Posterior vena cava (tissue), 2 donors: ENCODE data around the gene NBPF14. TPM values are rescaled to one million over a fixed set of nuclear protein-coding genes. Genes with fewer than 3 reads are reported as not detected.
"Not testable (repeated sequence)": the region's sequence is repeated elsewhere in the genome, so short reads cannot be mapped to it uniquely, and the experiment has no call there.

Experiments
- DNase-seq: peaks from one replicate; pipeline ENCODE4 v3.0.0-alpha.2; 2020; ENCODE audit warnings: low spot score
- intact Hi-C, 2 donors: fragments of 100-400 bp; cut with DNase I; formaldehyde crosslinking; loops; one replicate each; pipeline versions ENCODE4 v1.14.1 to v1.14.2; 2022 to 2023
- long read RNA-seq, 2 donors: library from polyadenylated mRNA; unstranded; transcript quantifications; one replicate each; pipeline ENCODE4 v2.0.0, GENCODE V29; 2020 to 2021
- total RNA-seq, 2 donors: library from RNA; stranded (reverse); fragmentation: NEBNext Ultra II Directional; extraction: Animal tissue kit (Norgen Biotek cat#: 25700); gene quantifications; one replicate each; pipeline ENCODE4 v1.2.1, GENCODE V29; 2021
- donor health status: DM: yes; HTN: yes; CAD: no.
- donor health status: DM: yes; HTN: yes; CAD: no.

NBPF14 gene
- total RNA-seq, result 10 to 100 TPM; 27.0 to 30.5 TPM
- long read RNA-seq, donor 1, partial matches to known transcripts, result 7 of 12 reads
- long read RNA-seq, donor 1, other reads (novel, unspliced or antisense), result 5 of 12 reads
- long read RNA-seq, donor 2, partial matches to known transcripts, result 11 of 17 reads
- long read RNA-seq, donor 2, other reads (novel, unspliced or antisense), result 5 of 17 reads

- DNase-seq, intact Hi-C loops: not testable (repeated sequence)
These were observed at the start of gene NBPF14 for GRCh38 chr1:148595911-148596310. Gene NBPF14 (minus strand): TSS chr1:148596011. CDS start chr1:148595717, 294 bp downstream.

- DNase-seq, result peak; percentile 26
These were observed 29.6 kb upstream of the NBPF14 start for GRCh38 chr1:148625451-148625850.

GRCh38 chr1:148618216-148618615 is 22.4 kb upstream of the NBPF14 start:
- DNase-seq, intact Hi-C loops: not testable (repeated sequence)

More at GRCh38 chr1:148625451-148625850, 29.6 kb upstream of the NBPF14 start:
- intact Hi-C loops, result not testable (repeated sequence)

- intact Hi-C loops, DNase-seq: not testable (repeated sequence)
These were observed 9.5 kb upstream of the NBPF14 start for GRCh38 chr1:148605266-148605665.

GRCh38 chr1:148595360-148595759 is 451 bp downstream of the NBPF14 start:
- DNase-seq, intact Hi-C loops: not testable (repeated sequence)

GRCh38 chr1:148591098-148591497 is 4.7 kb downstream of the NBPF14 start:
- intact Hi-C loops, DNase-seq: not testable (repeated sequence)

- intact Hi-C loops, result not testable (repeated sequence)
These were observed 63.7 kb downstream of the NBPF14 start for GRCh38 chr1:148532158-148532557.

GRCh38 chr1:148529101-148529567 is 66.7 kb downstream of the NBPF14 start:
- intact Hi-C loops, result not testable (repeated sequence)
- DNase-seq, result peak; percentile 58

More at GRCh38 chr1:148532158-148532557, 63.7 kb downstream of the NBPF14 start:
- DNase-seq, result not testable (repeated sequence)

- DNase-seq, intact Hi-C loops: not testable (repeated sequence)
These were observed 67.2 kb downstream of the NBPF14 start for GRCh38 chr1:148528591-148528990.

GRCh38 chr1:148526587-148526986 is 69.2 kb downstream of the NBPF14 start:
- intact Hi-C loops, DNase-seq: not testable (repeated sequence)

- DNase-seq, intact Hi-C loops: not testable (repeated sequence)
These were observed 72.3 kb downstream of the NBPF14 start for GRCh38 chr1:148523205-148524144.

GRCh38 chr1:148522561-148523204 is 73.1 kb downstream of the NBPF14 start:
- intact Hi-C loops, result not testable (repeated sequence)
- peak; percentile 94 for DNase-seq

- peak; percentile 95 for DNase-seq
- intact Hi-C loops, result not testable (repeated sequence)
These were observed 73.7 kb downstream of the NBPF14 start for GRCh38 chr1:148522072-148522471.

- DNase-seq, intact Hi-C loops: not testable (repeated sequence)
These were observed 81.5 kb downstream of the NBPF14 start for GRCh38 chr1:148514310-148514709.

- DNase-seq, intact Hi-C loops: not testable (repeated sequence)
These were observed 83.1 kb downstream of the NBPF14 start for GRCh38 chr1:148512571-148513184.

GRCh38 chr1:148493933-148494332 is 101.9 kb downstream of the NBPF14 start:
- intact Hi-C loops, result not testable (repeated sequence)

GRCh38 chr1:148483029-148483428 is 112.8 kb downstream of the NBPF14 start, which contains the start of gene PPIAL4G:
Gene PPIAL4G (minus strand): TSS chr1:148483302. CDS start chr1:148483252, 50 bp downstream.
- intact Hi-C loops, DNase-seq: not testable (repeated sequence)

More at GRCh38 chr1:148493933-148494332, 101.9 kb downstream of the NBPF14 start:
- not testable (repeated sequence) for DNase-seq
